ENCODE measurements around the gene PHC2.

DNA sequence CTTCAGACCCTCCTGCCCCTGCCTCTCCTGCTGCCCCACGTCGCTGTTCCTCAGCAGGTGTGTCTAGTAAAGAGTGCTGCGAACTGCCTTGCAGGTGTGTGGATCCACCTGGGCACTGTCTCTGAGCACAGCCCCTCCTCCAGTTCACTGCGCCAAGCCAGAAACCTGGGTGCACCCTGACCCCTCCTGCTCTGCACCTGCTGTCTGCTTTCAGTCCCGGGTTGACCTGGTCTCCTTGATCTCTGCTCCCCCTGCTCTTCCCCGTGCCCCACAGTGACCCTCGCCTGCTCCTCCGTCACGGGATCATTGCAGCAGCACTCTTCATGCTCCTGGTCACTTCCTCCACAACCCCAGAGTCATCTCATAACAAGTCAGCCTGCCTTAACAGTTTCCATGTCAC, 116.5 kb downstream of the PHC2 start:
- TF ChIP-seq ZFP3 (CRISPR knock-in tag; IDR thresholded peaks at IDR 0.05) = no peak
- TF ChIP-seq ZNF70 (CRISPR knock-in tag; IDR thresholded peaks at IDR 0.05) = no peak
- TF ChIP-seq, protein P1, sequence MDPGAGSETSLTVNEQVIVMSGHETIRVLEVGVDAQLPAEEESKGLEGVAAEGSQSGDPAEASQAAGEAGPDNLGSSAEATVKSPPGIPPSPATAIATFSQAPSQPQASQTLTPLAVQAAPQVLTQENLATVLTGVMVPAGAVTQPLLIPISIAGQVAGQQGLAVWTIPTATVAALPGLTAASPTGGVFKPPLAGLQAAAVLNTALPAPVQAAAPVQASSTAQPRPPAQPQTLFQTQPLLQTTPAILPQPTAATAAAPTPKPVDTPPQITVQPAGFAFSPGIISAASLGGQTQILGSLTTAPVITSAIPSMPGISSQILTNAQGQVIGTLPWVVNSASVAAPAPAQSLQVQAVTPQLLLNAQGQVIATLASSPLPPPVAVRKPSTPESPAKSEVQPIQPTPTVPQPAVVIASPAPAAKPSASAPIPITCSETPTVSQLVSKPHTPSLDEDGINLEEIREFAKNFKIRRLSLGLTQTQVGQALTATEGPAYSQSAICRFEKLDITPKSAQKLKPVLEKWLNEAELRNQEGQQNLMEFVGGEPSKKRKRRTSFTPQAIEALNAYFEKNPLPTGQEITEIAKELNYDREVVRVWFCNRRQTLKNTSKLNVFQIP (CRISPR knock-in tag; IDR thresholded peaks at IDR 0.05; ENCODE audit: borderline replicate concordance, low read depth) = no peak
- TF ChIP-seq SNAI2 (CRISPR knock-in tag; IDR thresholded peaks at IDR 0.05) = no peak
- no peak for TF ChIP-seq ZFP30 (CRISPR knock-in tag; IDR thresholded peaks at IDR 0.05)
- TF ChIP-seq ZNF8 (CRISPR knock-in tag; IDR thresholded peaks at IDR 0.05) = no peak
- TF ChIP-seq ARNTL (CRISPR knock-in tag; IDR thresholded peaks at IDR 0.05; ENCODE audit: borderline replicate concordance, low read depth) = no peak
